ENCODE measurements around the gene STAG2.

The STAG2 gene

GRCh38 chrX:123976706-123977316 lies 15.3 kb downstream of the STAG2 start:
- peak; percentile 98 for FAIRE-seq

- peak; percentile 32 for FAIRE-seq
These were observed 21.7 kb downstream of the STAG2 start for GRCh38 chrX:123983240-123983639.

GRCh38 chrX:123986377-123986776 lies 24.9 kb downstream of the STAG2 start:
- FAIRE-seq: no peak

GRCh38 chrX:123988423-123989111 lies 27.1 kb downstream of the STAG2 start:
- no peak for FAIRE-seq

GRCh38 chrX:123989235-123989634 lies 27.7 kb downstream of the STAG2 start:
- peak; percentile 47 for FAIRE-seq

GRCh38 chrX:123990169-123990568 lies 28.7 kb downstream of the STAG2 start:
- FAIRE-seq: no peak

GRCh38 chrX:123990602-123991001 lies 29.1 kb downstream of the STAG2 start:
- FAIRE-seq: no peak

GRCh38 chrX:123993326-123993725 lies 31.8 kb downstream of the STAG2 start:
- no peak for FAIRE-seq

- FAIRE-seq: no peak
These were observed 32.6 kb downstream of the STAG2 start for GRCh38 chrX:123993904-123994635.

GRCh38 chrX:123994730-123995129 lies 33.2 kb downstream of the STAG2 start:
- FAIRE-seq: no peak

GRCh38 chrX:124001581-124001980 lies 40.1 kb downstream of the STAG2 start:
- FAIRE-seq: no peak

GRCh38 chrX:124005228-124005627 lies 43.7 kb downstream of the STAG2 start:
- FAIRE-seq: no peak

- no peak for FAIRE-seq
These were observed 48.7 kb downstream of the STAG2 start for GRCh38 chrX:124010157-124010556.

GRCh38 chrX:124010566-124010965 lies 49.1 kb downstream of the STAG2 start:
- FAIRE-seq: no peak

- no peak for FAIRE-seq
These were observed 54.2 kb downstream of the STAG2 start for GRCh38 chrX:124015721-124016120.

- no peak for FAIRE-seq
These were observed 55.3 kb downstream of the STAG2 start for GRCh38 chrX:124016825-124017224.

GRCh38 chrX:124018023-124018422 lies 56.5 kb downstream of the STAG2 start:
- FAIRE-seq: peak; percentile 98

- no peak for FAIRE-seq
These were observed 62.3 kb downstream of the STAG2 start for GRCh38 chrX:124023838-124024238.

- FAIRE-seq: peak; percentile 25
These were observed 65.0 kb downstream of the STAG2 start for GRCh38 chrX:124026529-124026928.

- FAIRE-seq: no peak
These were observed 66.7 kb downstream of the STAG2 start for GRCh38 chrX:124028182-124028581.

- no peak for FAIRE-seq
These were observed 69.0 kb downstream of the STAG2 start for GRCh38 chrX:124030520-124030919.

- no peak for FAIRE-seq
These were observed 72.3 kb downstream of the STAG2 start for GRCh38 chrX:124033821-124034220.

- no peak for FAIRE-seq
These were observed 74.2 kb downstream of the STAG2 start for GRCh38 chrX:124035657-124036056.

- no peak for FAIRE-seq
These were observed 80.5 kb downstream of the STAG2 start for GRCh38 chrX:124042042-124042441.

Data from A204.1 (cell line).